ENCODE data around the gene KLHL41.
"Not testable (repeated sequence)": the region's sequence is repeated elsewhere in the genome, so short reads cannot be mapped to it uniquely, and the experiment has no call there.

The KLHL41 gene

DNA sequence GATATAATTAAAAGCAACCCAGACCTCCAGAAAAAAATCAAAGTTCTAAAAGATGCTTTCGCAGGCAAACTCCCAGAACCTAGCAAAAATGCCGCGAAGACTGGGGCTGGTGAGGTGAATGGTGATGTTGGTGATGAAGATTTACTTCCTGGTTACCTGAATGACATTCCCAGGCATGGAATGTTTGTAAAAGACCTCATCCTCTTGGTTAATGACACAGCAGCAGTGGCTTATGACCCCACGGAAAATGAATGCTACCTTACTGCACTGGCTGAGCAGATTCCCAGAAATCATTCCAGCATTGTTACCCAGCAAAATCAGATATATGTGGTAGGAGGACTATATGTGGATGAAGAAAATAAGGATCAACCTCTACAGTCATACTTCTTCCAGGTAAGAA, 994 bp downstream of the KLHL41 start:
- DNase-seq: no peak

DNA sequence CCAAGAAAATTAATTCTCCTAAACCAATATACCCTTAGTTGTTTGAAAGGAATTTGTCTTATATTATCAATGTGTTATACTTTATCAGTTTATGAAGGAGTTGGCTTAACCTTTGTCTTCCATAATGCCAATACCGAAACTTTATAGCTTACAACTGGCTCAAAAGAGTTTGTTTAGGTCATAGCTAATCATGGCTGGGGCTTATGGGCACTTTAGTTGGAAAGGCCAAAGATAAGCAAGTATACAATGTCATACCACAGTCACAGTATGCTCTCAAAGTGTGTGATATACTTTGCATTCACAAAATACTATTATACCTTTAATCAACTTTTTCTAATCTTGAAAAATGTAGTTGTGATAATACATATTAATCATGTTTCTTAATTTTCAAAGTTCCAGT, 2.3 kb downstream of the KLHL41 start:
- DNase-seq: no peak

DNA sequence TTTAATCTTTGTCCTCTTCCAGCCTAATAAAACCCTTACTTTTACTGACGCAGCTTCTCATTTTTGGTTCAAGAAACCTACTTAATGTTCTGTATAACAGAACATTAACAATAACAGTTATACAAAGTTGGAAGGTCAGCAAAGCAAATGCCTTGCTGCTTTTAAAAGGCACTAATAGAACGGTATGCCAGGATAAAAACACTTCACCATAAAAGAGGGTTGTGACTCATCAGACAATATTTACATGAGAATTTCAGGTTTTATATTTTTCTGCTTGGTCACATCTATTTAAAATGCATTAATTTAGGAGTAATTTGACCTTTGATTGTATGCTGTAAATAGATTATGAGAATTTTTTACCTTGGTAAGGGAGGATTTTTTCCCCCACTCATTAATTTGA, 3.0 kb downstream of the KLHL41 start:
- no peak for DNase-seq

DNA sequence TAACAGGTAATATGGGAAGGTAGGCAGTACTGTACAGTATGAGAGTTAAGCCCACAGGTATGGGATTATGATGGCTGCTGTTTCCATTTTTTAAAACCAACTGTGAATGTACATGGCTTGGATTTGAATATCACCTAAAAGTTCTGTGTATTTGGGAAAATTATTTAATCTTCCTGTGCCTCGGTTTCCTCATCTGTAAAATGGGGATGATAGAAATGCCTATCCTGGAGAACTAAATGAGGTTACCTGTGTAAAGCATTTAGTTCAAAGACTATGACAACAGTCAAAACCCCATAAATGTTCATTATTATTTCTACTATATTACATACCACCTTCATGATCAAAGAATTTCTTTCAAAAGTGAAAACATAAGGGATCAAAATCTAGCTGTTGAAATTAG, 3.6 kb downstream of the KLHL41 start:
- DNase-seq: no peak

DNA sequence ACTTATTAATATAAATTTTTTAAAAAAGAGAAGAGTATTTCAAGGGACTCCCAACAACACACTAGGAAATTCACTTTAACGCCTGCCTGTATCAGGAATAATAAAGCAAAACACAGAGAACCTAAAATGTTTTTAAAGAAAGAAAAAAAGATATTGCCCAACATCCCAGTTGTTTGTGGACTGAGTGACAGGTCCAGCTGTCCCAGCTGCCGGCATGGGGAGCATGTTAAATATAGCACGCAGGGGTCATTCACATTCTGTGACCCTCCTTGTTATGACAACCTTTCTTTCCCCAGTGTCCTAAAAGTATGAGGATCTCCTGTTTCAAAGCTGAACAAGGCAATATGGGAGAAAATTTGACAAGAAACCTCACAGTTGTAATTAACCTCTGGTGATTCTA, 4.4 kb downstream of the KLHL41 start:
- DNase-seq: no peak

DNA sequence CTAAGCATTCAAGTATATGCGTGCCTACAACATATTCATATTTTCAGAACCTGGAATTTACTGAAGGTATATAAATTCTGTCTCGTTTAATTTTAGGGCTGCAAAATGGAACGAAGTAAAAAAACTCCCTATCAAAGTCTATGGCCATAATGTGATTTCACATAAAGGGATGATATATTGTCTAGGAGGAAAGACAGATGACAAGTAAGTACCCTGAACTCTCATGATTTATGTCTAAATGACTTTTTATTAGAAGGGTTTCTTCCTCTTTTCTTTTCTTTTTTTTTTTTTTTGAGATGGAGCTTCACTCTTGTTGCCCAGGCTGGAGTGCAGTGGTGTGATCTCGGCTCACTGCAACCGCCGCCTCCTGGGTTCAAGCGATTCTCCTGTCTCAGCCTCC, 5.3 kb downstream of the KLHL41 start:
- DNase-seq: not testable (repeated sequence)

DNA sequence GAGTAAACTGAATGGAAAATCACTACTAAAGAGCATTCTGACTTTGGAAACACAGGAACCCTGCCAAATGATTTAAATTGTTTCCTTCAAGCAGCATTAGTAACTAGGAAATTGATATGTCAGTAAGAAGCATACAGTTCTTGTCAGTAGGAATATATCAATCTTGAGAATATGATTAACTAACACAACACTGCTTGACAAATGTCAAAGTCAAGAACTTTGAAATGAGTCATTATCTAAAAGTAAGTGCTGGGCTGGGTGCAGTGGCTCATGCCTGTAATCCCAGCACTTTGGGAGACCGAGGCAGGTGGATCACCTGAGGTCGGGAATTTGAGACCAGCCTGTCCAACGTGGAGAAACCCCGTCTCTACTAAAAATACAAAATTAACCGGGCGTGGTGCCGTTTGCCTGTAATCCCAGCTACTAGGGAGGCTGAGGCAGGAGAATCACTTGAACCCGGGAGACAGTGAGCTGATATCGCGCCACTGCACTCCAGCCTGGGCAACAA, 7.0 kb downstream of the KLHL41 start:
- not testable (repeated sequence) for DNase-seq

DNA sequence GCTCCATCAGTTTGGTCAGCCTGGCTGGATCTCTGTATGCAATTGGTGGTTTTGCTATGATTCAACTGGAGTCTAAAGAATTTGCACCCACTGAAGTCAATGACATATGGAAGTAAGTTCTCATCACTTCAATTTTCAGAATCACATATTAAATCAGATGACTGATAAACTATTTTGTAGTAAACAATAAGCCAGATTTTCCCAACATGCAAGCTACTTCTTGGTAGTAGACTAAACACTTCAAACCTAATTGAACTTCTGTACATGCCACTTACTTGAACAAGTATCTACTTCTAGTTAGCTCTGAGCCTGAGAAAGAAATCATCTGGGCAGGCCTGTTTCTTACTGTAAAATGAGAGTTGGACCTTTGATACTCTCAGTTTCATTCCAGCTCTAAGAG, 11.4 kb downstream of the KLHL41 start:
- no peak for DNase-seq

DNA sequence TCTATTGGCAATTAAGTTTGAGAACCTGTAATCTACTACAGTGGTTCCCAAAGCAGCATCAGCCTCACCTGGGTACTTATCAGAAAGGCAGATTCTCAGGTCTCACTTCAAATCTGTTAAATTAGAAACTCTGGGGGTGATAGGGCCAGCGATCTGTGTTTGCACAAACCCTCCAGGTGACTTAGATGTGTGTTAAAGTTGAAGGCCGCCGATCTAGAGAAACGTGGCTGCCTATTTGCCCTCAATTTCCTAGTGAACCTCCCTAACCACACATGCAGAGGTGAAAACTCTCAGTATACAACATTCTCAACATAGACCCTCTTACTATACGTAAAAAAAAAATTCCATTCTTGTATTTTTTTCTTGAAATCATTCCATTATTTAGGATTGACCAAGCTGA, 14.2 kb downstream of the KLHL41 start:
- DNase-seq: no peak

DNA sequence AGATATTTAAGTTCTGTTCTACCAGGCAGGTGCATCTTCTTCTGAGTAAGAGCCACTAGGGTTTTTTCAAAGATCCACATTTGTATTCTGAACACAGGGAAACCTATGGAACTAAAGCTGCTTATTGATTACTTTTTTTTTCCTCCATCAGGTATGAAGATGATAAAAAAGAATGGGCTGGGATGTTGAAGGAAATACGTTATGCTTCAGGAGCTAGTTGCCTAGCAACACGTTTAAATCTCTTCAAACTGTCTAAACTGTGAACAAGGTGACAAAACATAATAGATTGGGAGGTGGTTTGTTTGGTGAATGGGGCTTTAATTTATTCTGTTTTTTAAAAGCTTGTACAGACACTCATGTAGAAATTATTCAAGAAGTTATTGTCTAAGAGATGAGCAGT, 15.9 kb downstream of the KLHL41 start:
- DNase-seq: no peak

DNA sequence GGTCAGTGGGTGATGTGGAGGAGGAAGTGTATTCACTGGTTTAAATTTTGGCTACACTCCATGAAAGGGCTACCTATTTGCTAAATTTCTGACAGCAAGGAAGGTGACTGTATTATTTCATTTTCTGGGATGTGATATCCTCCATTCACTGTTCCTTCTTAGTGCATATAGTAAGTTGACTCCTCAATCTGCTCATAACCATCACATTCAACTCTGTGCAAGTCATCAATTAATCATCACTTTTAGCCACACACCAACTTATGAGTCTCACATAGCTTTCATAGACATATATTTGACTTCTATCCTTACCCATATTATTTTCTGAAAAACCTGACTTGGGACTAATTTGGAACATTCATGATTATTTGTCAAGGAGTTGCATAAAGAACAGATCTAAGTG, 16.9 kb downstream of the KLHL41 start:
- DNase-seq: no peak

DNA sequence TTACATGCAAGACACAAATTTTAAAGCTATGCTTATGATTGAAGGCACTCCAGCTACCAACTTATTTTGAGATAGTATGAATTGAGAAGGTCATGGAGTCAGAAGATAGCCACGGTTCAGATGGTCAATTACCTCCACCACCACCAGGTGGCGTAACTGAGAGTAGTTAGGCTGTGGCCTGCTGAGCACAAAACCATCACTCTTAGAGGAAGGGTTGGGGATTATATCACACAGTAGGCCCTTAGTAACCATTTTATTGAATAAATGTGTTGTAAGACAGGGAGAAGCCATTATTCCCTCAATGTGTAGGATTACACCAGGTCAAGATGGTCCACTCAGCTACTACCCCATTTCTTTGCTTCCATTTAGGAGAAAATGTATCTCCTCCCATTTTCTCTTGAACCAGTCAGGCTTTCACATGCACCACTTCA, 18.8 kb downstream of the KLHL41 start:
- DNase-seq: peak; percentile 76

DNA sequence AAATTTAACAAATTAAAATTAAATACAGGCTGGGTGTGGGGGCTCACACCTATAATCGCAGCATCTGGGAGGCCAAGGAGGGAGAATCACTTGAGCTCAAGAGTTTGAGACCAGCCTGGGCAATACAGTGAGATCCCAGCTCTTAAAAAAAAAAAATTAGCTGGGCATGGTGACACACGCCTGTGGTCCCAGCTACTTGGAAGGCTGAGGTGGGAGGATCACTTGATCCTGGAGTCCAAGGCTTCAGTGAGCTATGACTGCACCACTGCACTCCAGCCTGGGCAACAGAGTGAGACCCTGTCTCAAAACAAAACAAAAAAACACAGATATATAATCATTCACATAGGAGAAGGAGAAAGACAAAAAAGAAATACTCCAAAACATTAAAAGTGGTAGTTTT, 30.0 kb downstream of the KLHL41 start:
- not testable (repeated sequence) for DNase-seq

DNA sequence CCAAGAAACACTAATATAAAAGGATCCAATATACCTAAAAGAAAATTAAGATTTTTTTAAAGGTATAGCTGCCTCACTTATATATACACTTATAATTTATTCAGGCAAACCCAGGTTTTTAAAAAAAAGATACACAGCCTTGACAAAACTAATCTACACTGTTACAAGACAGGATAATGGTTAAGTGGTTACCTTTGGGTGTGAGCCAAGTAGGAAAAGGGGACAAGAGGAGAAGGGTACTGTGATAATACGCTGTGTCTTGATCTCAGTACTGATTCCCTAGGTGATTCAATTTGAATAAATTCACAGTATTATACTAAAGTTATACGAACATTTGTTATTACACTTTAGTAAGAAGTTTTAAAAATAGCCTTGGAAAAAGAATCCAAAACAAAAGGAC, 30.6 kb downstream of the KLHL41 start:
- no peak for DNase-seq

DNA sequence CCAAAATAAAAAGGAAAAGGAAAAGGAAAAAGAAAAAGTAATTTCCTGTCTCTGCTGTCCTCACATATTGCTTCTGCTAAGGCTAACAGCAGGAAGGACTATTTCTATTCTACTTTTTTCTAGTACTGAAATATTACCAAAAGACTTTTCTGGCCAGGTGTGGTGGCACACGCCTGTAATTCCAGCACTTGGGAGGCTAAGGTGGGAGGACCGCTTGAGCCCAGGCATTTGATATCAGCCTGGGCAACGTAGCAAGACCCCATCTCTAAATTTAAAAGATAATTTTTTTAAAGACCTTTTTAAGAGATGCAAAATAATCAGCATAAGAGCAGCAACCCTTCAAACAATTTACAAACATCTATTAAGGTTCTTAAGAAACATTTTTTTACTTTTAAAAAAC, 32.9 kb downstream of the KLHL41 start:
- no peak for DNase-seq

DNA sequence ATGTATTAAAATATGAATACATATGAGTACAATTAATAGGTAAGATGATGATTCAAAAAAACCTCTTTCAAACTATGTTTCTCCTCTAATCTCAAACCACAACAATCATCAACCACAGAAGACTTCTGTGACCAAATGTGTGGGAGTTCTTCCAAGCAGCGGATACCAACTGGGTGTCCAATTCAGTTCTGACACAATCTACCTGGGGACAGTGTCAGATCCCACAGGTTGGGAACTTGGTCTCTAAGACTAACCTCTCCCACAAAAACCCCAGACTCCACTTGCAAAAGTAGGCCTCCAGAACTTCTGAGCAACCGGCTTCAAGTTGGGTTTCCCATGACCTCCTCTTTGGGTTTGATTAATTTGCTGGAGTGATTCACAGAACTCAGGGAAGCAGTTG, 37.3 kb downstream of the KLHL41 start:
- DNase-seq: no peak

DNA sequence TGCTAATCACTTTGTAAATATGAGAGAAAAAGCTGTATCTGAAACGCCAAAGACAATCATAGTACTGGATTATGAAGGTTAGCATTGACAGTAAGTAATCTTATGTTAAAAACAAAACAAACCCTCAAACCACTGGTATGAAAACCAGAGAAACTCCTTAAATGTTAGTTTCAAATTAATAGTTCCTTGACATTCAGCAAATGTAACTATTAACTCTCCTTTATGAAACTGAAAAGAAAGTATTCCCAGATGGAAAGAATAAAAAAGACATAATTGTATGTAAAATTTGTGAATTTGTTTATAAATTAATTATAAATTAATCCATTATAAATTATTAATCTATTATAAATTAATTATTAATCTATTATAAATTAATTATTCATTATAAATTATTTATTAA, 51.9 kb downstream of the KLHL41 start:
- DNase-seq: no peak

DNA sequence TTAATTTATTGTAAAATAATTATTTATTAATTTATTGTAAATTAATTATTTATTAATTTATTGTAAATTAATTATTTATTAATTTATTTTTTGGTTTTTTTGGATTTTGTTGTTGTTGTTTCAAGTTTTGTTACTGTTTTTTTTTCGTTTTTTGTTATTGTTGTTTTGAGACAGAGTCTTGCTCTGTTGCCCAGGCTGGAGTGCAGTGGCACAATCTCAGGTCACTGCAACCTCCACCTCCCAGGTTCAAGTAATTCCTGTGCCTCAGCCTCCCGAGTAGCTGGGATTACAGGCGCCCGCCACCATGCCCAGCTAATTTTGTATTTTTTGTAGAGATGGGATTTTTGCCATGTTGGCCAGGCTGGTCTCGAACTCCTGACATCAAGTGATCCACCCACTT, 52.6 kb downstream of the KLHL41 start:
- DNase-seq: not testable (repeated sequence)

DNA sequence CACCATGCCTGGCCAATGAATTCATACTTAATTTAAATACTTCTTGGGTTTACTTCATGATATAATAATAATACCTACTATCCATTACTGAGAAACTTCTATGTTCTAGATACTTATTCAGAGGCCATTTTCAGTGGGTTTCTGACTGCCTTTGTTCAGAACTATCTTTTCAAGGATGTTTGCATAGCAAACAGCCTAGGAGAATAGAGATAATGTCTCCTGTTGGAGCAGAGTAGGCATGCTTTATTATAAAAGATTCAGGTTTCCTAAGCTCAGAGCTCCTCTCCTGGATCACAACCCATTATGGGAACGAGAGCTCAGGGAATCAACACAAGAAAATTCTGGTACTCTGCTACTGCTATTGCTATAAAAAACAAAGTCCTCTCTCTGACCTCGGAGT, 53.0 kb downstream of the KLHL41 start:
- DNase-seq: no peak

DNA sequence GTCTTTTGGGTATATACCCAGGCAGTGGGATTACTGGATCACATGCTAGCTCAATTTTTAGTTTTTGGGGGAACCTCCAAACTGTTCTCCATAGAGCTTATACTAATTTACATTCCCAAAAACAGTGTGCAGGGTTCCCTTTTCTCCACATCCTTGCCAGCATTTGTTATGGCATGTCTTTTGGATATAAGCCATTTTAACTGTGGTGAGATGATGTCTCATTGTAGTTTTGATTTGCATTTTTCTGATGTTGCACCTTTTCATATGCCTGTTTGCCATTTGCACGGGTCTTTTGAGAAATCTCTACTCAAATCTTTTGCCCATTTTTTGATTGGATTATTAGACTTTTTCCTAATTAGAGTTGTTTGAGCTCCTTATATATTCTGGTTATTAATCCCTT, 56.2 kb downstream of the KLHL41 start:
- no peak for DNase-seq

DNA sequence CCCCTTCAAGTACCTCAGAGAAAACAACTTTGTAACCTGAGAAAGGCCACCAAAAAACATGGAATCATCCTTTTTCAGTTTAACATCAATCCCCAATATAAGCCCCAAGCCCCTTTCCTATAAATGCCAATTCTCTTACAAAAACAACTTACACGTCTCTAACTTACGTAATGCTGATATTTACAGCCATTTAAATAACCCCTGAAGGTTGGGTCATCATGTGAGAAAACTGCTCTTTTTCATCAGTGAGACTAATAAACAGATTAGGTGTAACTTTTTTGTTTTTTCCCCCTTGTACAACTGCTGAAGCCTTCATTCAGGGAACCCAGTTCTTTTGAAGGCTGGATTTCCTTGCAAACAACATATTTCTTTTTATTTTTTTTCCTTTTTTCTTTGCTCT, 60.4 kb downstream of the KLHL41 start:
- DNase-seq: no peak

DNA sequence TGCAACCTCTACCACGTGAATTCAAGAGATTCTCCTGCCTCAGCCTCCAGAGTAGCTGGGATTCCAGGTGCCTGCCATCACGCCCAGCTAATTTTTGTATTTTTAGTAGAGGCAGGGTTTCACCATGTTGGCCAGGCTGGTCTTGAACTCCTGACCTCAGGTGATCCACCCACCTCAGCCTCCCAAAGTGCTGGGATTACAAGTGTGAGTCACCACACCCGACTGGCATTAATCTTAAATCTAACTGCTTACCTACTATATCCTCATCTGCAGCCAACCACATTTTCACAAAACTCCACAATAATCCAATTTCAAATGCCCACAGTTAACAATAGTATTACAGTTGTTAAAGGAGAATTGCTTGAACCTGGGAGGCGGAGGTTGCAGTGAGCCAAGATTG, 61.2 kb downstream of the KLHL41 start:
- DNase-seq: not testable (repeated sequence)

DNA sequence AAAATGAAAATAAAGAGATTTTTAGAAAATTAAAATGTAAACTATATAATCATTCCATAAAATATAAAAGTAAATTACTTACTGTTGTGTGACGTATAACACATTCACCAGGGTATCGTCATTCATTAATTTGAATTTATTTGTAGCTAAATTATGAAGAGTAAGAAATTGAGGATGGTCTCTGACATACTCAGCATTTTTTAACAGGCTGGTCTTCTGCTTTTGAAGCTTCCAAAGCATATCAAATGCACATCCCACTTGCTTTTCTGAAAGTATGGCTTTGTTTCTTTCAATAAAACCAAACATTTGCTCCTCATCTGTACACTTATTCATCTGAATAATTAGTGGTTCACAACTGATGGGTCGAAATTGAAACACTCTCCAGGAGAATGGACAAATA, 62.1 kb downstream of the KLHL41 start:
- no peak for DNase-seq

DNA sequence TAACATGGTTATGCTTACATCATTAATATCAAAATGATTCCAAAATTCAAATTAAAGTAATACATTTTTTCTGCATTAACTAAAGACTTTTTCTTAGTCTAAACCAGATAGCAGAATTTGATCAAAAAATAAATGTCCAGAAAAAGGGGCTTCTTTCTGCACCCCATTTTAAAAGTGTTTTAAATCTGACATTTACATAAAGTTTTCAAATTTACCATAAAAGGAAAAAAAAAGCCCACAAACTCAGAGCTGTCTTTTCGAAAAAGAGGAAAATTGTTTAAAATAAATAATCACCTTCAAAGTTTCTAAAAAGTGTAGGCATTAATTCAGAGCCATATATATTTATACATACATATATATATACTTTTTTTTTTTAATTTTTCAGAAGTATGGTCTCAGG, 62.7 kb downstream of the KLHL41 start:
- DNase-seq: no peak

DNA sequence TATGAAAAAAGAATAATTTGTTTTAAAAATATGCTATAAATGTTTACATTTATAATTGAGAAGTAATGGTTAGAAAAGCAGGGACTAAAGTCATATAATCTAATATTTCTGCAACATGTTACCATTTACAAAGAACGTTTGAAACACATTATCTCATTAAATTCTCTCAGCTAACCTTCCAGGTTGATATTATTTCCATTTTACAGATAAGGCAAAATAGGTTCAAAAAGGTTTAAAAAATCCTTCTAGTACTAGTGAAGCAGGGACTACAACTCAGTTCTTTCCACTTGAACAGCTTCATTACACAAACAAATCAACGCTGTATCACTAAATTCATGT, 63.3 kb downstream of the KLHL41 start:
- no peak for DNase-seq
